Subcutaneous adipose tissue (tissue), 4 donors: ENCODE results near the gene CD8B. TPM values are rescaled to one million over a fixed set of nuclear protein-coding genes. Genes with fewer than 3 reads are reported as not detected.

Source experiments
- CTCF ChIP-seq: fragments of 450-650 bp; IDR thresholded peaks from one replicate; pipeline ENCODE4 v1.5.1; 2016; ENCODE audit warnings: low read depth, mild to moderate bottlenecking, control low read depth, antibody characterized with exemption, moderate library complexity
- total RNA-seq, 4 donors: library from RNA; depleted of rRNA; stranded (reverse); fragments of >200 nt; gene quantifications; one replicate each; pipeline ENCODE4 v1.1.0, GENCODE V29; 2016

CD8B gene
- total RNA-seq, 4 donors from 2014 or later, result 0.88 to 3.9 TPM; not detected in 2

- TF ChIP-seq CTCF, result no peak
These were observed 93.3 kb downstream of the CD8B start for GRCh38 chr2:86768189-86768949.

Other genes with a start within 250 kb of the CD8B start
- 10 to 100 TPM; 29.6 to 32.6 (median 31.5) TPM for gene RNF103, start 238.0 kb downstream of the CD8B start, total RNA-seq
- gene RMND5A, start 141.6 kb downstream of the CD8B start, total RNA-seq, result 10 to 100 TPM; 44.2 to 79.4 (median 59.2) TPM
- gene CD8A, start 71.0 kb downstream of the CD8B start, total RNA-seq, result 1 to 10 TPM in 2 of 4 donors, under 1 TPM in 1, not detected in 1; 0.82 to 1.5 (median 1.3) TPM
- gene RGPD1, start 80.2 kb upstream of the CD8B start, total RNA-seq, result 1 to 10 TPM in 2 of 4 donors, under 1 TPM in 2; 0.19 to 3.7 (median 1.1) TPM
- gene PLGLB1, start 160.0 kb upstream of the CD8B start, total RNA-seq, result 10 to 100 TPM in 1 of 4 donors, 1 to 10 TPM in 3; 2.0 to 13.0 (median 4.4) TPM